HG03064 (cell line): ENCODE measurements around the gene PCCA.
"Not testable (repeated sequence)": the region's sequence is repeated elsewhere in the genome, so short reads cannot be mapped to it uniquely, and the experiment has no call there.

Experiments
- ATAC-seq: cut with Tn5 transposase; IDR thresholded peaks from one replicate; pipeline ENCODE4 v1.9.1; 2021; ENCODE audit warnings: low read depth; ENCODE audit not compliant: unreplicated experiment

PCCA gene

DNA sequence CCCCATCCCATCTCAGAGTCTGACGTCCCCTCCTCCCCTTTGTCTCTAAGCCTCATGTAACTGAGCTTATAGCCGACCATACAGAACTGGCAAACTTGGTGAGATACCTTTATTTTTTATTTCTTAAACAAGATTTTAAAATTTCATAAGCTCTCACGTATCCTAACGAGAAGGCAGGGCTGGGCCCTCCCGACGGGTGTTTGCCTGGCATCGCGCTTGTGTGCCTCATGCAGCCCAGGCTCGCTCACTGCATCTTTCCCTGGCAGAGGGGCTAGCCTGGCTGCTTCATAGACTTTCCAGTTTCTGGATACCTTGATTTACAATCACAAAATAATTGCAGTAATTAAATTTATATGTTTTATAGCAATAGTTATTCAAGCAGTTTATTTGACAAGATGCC lies 430.7 kb downstream of the PCCA start:
- ATAC-seq, result no peak

GRCh38 chr13:100520936-100521850 lies 432.3 kb downstream of the PCCA start:
- ATAC-seq, result no peak

- no peak for ATAC-seq
These were observed 433.1 kb downstream of the PCCA start for GRCh38 chr13:100521851-100522617.

- ATAC-seq, result no peak
These were observed 433.9 kb downstream of the PCCA start for GRCh38 chr13:100522618-100523309.

GRCh38 chr13:100523411-100523810 lies 434.5 kb downstream of the PCCA start:
- no peak for ATAC-seq

DNA sequence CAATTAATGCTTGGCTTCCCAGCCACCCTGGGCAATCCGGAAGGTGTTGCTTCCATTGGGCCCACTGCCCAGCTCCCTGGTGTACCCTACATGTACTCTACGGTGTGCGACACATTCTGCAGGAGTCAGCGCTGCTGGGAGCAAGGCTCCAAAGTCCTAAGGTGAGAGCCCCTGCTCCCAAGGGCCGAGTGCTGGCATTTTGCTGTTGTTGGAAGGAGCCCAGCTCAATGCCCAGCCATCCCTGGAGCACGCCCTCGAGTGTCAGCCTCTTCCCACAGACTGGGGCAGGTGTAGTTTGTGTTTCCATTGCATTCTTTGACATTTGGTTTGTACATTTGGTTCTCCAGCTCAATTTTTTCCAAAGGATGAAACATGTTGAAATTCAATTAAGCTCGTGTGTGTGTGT lies 435.1 kb downstream of the PCCA start:
- ATAC-seq, result no peak

GRCh38 chr13:100524688-100525087 lies 435.8 kb downstream of the PCCA start:
- ATAC-seq, result not testable (repeated sequence)

DNA sequence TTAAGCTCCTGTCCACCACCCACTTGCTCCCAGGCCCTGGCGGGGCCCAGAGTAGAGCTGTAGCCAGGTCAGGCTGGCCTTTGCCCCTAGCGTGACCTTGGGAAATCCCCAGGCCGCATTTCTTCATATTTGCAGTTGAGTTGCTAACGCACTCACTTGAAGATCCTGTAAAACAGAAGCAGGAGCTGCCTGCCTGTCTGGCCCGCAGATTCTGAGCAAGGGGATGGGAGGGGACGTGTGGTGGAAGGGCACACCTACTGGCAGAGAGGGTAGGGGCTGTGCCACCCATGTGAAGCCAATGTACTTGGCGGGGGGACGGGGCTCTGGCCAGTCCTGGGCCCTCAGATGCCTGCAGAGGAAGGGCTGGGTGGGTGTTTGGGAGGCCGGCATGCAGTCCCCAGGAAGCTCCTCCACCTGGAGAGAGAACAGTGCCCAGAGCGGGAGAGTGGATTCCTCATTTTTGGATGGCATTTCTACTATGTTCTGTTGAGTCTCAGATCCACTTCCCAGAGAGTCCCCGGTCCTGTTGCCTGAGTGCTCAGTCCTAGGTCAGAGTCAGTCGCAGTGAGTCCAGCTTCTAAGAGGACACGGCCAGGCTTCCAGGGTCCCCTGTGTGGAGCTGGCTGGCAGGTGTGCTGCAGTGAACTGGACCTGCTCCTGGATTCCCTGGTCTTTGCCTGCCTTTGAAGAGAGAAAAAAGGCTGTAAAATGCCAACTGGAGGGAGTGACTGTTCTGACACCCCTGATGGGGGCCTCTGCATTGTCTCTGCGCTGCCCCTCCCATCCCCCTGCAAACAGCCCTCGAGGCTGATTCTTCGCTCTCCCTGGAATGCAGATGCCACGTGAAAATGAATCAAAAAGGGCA lies 436.8 kb downstream of the PCCA start:
- ATAC-seq, result no peak

DNA sequence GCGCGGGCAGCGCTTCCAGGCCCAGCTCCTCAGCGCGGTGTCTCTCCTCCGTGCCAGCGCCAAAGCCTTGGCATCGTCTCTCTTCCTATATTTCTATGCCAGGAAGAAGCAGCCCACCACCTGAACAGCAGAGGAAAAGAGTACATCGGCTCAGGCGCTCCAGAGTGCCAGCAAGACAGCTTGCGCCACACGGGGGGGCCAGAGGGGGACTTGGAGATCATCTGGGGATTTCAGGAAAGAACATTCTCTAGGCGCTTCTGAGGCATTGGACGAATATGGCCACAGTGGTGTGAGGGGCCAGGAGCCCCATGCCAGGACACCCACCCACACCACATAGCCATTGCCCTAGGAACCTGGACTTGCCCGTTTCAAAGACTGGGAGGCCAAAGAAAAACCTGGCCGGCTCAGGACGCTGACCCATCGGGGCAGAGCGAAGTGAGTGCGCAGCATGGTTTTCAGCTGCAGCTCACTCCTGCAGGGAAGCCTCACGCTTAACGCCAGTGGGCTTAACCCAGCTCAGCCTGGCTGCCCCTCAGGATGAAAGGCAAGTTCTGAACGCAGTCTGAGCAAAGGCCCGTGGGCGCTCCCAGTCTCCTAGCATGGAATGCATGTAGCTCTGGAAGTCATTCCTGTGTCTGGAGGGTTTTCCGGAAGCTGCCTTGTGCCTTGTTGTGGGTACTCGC lies 437.6 kb downstream of the PCCA start:
- no peak for ATAC-seq

DNA sequence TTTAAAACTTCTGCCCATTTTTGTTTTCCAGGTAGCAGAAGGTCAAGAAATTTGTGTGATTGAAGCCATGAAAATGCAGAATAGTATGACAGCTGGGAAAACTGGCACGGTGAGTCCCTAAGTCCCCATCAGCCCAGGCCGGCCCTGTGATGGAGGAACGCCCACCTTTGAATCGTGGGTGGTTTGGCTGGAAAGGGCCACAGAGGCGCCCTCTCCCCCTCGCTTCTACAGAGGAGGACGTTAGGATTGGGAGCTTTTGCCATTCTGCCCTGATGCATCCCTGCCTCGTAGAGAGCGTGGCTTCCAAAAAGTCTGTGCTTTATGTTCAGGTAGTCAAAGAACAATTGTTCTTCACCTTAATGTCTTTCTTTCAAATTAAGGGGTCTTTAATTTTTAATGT lies 438.8 kb downstream of the PCCA start:
- ATAC-seq, result no peak

- no peak for ATAC-seq
These were observed 439.5 kb downstream of the PCCA start for GRCh38 chr13:100528353-100528752.

DNA sequence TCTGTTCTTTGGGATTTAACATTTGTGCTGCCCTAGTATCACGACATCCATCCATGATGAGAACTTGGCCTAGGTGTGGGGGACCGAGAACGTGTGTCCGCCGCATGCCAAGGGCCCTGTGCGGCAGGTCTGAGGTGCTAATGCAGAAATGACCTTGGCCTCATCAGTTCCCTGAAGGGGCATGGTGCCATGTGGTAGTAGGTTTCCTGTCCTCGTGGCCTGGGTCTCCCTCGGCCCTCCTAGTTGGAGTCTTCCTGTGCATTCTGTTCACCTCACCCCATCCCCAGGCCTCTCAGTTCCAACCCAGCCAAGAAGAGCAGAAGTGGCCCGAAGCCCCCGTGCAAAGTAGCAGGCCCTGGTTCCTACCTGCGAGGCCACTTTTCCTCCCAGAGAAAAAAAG lies 439.9 kb downstream of the PCCA start:
- ATAC-seq, result no peak

DNA sequence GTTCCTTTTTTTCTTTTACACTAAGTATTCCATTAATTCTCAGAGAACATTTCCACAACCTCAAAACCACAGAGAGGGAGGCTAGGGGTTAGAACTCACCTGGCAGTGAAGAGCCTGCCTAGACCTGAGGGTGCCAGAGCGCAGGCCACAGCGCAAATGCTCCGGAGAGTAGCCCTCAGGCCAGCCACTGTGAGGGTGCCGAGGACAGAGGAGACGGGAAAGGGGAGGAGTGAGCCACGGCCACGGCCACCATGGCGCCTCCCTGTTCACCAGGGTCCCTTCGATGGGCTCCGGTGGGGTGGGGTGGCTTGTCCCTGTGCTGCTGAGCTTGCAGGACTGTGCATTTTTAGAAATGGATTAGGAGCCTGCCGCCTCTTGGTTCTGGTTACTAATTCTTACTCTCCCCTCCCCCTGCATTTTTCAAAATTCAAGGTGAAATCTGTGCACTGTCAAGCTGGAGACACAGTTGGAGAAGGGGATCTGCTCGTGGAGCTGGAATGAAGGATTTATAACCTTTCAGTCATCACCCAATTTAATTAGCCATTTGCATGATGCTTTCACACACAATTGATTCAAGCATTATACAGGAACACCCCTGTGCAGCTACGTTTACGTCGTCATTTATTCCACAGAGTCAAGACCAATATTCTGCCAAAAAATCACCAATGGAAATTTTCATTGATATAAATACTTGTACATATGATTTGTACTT lies 440.9 kb downstream of the PCCA start:
- no peak for ATAC-seq

- ATAC-seq, result no peak
These were observed 441.8 kb downstream of the PCCA start for GRCh38 chr13:100530671-100531213.

GRCh38 chr13:100532090-100532766 lies 443.3 kb downstream of the PCCA start:
- ATAC-seq, result no peak

DNA sequence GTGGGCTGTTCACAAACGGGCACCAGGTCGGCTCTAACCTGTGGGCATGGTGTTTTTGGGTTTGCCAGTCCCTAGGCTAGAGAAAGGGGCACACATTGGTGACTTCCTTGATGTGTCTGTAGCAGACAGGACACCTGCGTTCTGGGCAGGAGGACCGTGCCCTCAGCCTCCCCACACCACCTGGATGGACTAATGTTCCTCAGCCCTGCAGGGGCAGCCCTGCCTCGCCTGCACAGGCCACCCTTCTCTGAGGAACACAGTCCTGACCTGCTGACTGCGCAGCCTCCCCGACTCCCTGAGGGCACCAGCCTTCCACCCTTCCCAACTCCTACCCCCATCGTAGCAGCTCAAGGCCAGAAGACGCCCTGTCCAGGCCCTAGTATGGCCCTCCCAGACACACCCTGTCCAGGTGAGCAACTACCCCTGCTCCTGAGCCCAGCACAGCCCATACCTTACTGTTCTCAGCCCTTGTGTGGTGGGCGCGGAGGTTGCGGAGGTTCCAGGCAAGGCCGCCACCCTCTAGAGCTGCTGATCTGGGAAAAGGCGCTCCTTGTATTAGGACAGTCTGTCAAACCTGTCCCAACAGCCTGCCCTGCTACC lies 444.0 kb downstream of the PCCA start:
- no peak for ATAC-seq

- ATAC-seq, result no peak
These were observed 444.7 kb downstream of the PCCA start for GRCh38 chr13:100533588-100534041.
